WTC11 (cell line): ENCODE results near the gene TMIGD1.

ENCODE experiments used
- ESRRA ChIP-seq: sonication (generic); formaldehyde crosslinking; IDR thresholded peaks from 2 replicates; pipeline ENCODE4 v1.8.1; 2022; ENCODE audit warnings: mild to moderate bottlenecking, missing genetic modification reagents, borderline replicate concordance
- NFE2L1 ChIP-seq: sonication (generic); formaldehyde crosslinking; IDR thresholded peaks from 2 replicates; pipeline ENCODE4 v1.8.1; 2023; ENCODE audit warnings: missing genetic modification reagents
- RELA ChIP-seq: sonication (generic); formaldehyde crosslinking; IDR thresholded peaks from 2 replicates; pipeline ENCODE4 v1.8.1; 2022; ENCODE audit warnings: missing genetic modification reagents, mild to moderate bottlenecking, borderline replicate concordance
- SMAD3 ChIP-seq: sonication (generic); formaldehyde crosslinking; IDR thresholded peaks from 2 replicates; pipeline ENCODE4 v1.8.0; 2022; ENCODE audit warnings: missing genetic modification reagents, mild to moderate bottlenecking, borderline replicate concordance
- SP1 ChIP-seq: sonication (generic); formaldehyde crosslinking; conservative IDR thresholded peaks from 2 replicates; pipeline ENCODE4 v1.8.1; 2022; ENCODE audit warnings: missing genetic modification reagents
- USF2 ChIP-seq: sonication (generic); formaldehyde crosslinking; IDR thresholded peaks from 2 replicates; pipeline ENCODE4 v1.8.1; 2023; ENCODE audit warnings: mild to moderate bottlenecking, missing genetic modification reagents, moderate library complexity
- ZBTB21 ChIP-seq: sonication (generic); formaldehyde crosslinking; IDR thresholded peaks from 2 replicates; pipeline ENCODE4 v1.8.1; 2023; ENCODE audit warnings: mild to moderate bottlenecking, missing genetic modification reagents, borderline replicate concordance
- ZNF121 ChIP-seq: sonication (generic); formaldehyde crosslinking; IDR thresholded peaks from 2 replicates; pipeline ENCODE4 v1.8.0; 2023; ENCODE audit warnings: missing genetic modification reagents
- TF ChIP-seq, protein P1 (sequence below): fragments of 200-600 bp; IDR thresholded peaks from 2 replicates; pipeline ENCODE4 v1.8.0; 2022; ENCODE audit warnings: antibody characterized with exemption
- TF ChIP-seq, protein P2 (sequence below): sonication (generic); formaldehyde crosslinking; IDR thresholded peaks from 2 replicates; pipeline ENCODE4 v1.8.1; 2022; ENCODE audit warnings: low read depth, mild to moderate bottlenecking, moderate library complexity, missing genetic modification reagents, borderline replicate concordance
- TF ChIP-seq, protein P3 (sequence below): sonication (generic); formaldehyde crosslinking; IDR thresholded peaks from 2 replicates; pipeline ENCODE4 v1.8.1; 2022; ENCODE audit warnings: missing genetic modification reagents, borderline replicate concordance
- TF ChIP-seq, protein P4 (sequence below): sonication (generic); formaldehyde crosslinking; IDR thresholded peaks from 2 replicates; pipeline ENCODE4 v1.8.0; 2022; ENCODE audit warnings: mild to moderate bottlenecking, missing genetic modification reagents
- TF ChIP-seq, protein P5 (sequence below): sonication (generic); formaldehyde crosslinking; IDR thresholded peaks from 2 replicates; pipeline ENCODE4 v1.8.1; 2023; ENCODE audit warnings: mild to moderate bottlenecking, missing genetic modification reagents

DNA sequence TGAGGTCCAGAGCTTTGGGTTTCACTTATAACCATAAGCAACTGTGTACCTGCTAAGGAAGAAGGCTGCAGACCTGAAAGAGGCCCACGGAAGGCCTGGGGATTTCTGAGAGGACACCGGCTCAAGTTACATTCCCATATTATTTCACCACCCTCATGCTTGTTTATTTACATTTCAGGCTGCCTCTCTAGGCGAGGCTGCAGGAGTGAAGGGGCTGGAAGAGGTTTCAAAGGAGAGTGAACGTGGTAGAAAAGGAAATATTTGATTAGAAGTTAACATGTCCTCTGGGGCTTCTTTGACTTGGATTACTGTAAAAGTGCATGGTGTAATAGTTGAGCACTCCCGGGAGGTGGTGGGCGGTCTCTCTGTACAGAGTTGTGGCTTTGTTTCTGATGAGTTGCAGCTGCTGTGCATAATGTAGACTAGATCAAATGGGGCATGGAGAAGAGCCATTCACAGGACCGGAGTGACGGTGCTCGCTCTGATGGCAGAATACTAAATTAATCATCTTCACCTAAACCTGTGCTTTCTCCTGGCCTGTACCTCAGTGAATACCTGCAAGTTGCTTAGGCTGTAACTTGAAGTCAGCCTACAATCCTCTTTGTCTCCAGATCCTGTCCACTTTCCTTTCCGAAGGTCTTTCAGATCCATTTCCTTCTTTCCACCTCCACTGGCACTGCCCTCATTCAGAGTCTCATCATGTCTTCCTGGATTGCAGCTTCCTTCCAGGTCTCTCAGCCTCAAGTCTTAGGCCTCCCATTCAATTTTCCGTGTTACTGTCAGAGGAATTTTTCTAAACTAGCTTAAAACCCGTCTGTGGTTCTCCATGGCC lies 43.0 kb upstream of the TMIGD1 start:
- TF ChIP-seq ZNF121 (no peak), SP1 (CRISPR knock-in tag) (no peak), NFE2L1 (no peak), USF2 (CRISPR knock-in tag) (no peak), RELA (CRISPR knock-in tag) (no peak), ZBTB21 (CRISPR knock-in tag) (no peak), SMAD3 (CRISPR knock-in tag) (no peak), ESRRA (CRISPR knock-in tag) (no peak)
- TF ChIP-seq, protein P1, sequence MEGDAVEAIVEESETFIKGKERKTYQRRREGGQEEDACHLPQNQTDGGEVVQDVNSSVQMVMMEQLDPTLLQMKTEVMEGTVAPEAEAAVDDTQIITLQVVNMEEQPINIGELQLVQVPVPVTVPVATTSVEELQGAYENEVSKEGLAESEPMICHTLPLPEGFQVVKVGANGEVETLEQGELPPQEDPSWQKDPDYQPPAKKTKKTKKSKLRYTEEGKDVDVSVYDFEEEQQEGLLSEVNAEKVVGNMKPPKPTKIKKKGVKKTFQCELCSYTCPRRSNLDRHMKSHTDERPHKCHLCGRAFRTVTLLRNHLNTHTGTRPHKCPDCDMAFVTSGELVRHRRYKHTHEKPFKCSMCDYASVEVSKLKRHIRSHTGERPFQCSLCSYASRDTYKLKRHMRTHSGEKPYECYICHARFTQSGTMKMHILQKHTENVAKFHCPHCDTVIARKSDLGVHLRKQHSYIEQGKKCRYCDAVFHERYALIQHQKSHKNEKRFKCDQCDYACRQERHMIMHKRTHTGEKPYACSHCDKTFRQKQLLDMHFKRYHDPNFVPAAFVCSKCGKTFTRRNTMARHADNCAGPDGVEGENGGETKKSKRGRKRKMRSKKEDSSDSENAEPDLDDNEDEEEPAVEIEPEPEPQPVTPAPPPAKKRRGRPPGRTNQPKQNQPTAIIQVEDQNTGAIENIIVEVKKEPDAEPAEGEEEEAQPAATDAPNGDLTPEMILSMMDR = no peak
- TF ChIP-seq, protein P2, sequence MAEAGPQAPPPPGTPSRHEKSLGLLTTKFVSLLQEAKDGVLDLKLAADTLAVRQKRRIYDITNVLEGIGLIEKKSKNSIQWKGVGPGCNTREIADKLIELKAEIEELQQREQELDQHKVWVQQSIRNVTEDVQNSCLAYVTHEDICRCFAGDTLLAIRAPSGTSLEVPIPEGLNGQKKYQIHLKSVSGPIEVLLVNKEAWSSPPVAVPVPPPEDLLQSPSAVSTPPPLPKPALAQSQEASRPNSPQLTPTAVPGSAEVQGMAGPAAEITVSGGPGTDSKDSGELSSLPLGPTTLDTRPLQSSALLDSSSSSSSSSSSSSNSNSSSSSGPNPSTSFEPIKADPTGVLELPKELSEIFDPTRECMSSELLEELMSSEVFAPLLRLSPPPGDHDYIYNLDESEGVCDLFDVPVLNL = no peak
- TF ChIP-seq, protein P3, sequence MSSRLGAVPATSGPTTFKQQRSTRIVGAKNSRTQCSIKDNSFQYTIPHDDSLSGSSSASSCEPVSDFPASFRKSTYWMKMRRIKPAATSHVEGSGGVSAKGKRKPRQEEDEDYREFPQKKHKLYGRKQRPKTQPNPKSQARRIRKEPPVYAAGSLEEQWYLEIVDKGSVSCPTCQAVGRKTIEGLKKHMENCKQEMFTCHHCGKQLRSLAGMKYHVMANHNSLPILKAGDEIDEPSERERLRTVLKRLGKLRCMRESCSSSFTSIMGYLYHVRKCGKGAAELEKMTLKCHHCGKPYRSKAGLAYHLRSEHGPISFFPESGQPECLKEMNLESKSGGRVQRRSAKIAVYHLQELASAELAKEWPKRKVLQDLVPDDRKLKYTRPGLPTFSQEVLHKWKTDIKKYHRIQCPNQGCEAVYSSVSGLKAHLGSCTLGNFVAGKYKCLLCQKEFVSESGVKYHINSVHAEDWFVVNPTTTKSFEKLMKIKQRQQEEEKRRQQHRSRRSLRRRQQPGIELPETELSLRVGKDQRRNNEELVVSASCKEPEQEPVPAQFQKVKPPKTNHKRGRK = no peak
- TF ChIP-seq, protein P4, sequence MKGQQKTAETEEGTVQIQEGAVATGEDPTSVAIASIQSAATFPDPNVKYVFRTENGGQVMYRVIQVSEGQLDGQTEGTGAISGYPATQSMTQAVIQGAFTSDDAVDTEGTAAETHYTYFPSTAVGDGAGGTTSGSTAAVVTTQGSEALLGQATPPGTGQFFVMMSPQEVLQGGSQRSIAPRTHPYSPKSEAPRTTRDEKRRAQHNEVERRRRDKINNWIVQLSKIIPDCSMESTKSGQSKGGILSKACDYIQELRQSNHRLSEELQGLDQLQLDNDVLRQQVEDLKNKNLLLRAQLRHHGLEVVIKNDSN (CRISPR knock-in tag) = no peak
- TF ChIP-seq, protein P5, sequence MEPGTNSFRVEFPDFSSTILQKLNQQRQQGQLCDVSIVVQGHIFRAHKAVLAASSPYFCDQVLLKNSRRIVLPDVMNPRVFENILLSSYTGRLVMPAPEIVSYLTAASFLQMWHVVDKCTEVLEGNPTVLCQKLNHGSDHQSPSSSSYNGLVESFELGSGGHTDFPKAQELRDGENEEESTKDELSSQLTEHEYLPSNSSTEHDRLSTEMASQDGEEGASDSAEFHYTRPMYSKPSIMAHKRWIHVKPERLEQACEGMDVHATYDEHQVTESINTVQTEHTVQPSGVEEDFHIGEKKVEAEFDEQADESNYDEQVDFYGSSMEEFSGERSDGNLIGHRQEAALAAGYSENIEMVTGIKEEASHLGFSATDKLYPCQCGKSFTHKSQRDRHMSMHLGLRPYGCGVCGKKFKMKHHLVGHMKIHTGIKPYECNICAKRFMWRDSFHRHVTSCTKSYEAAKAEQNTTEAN (CRISPR knock-in tag) = no peak
